Caco-2 (cell line): ENCODE data around the gene ETFA. TPM values are rescaled to one million over a fixed set of nuclear protein-coding genes. Genes with fewer than 3 reads are reported as not detected.

Experiments
- BruUV-seq: library from RNA; stranded (reverse); fragments of 400-500 nt; replicated peaks from 2 replicates; lab custom pipeline; 2021; lab: Mats Ljungman, UMichigan
- CTCF ChIA-PET: fragments of 300-600 bp; sonication (Branson Sonifier 250); formaldehyde crosslinking; loops from one replicate; lab custom pipeline; 2022; ENCODE audit warnings: antibody characterized with exemption; lab: Charles Lee
- POLR2A ChIA-PET: fragments of 300-600 bp; sonication (Branson Sonifier 250); formaldehyde crosslinking; loops from one replicate; lab custom pipeline; 2022; ENCODE audit warnings: antibody characterized with exemption; lab: Charles Lee
- DNase-seq, 2 experiments: peaks; one replicate each; pipeline versions ENCODE4 v3.0.0 to v3.0.0-alpha.2; 2020 to 2022
- H3K27me3 ChIP-seq: replicated peaks from 2 replicates; pipeline ENCODE4 v1.6.0; 2011; ENCODE audit warnings: low read length; ENCODE audit not compliant: control insufficient read depth, insufficient read depth
- H3K36me3 ChIP-seq: 2 replicates; pipeline ENCODE4 v1.5.1; 2011; ENCODE audit warnings: low read length; ENCODE audit not compliant: control insufficient read depth, insufficient read depth
- H3K4me1 ChIP-seq: fragments of 250-450 bp; sonication (Bioruptor Pico); 2 replicates; pipeline ENCODE4 v1.5.1; 2020; ENCODE audit warnings: mild to moderate bottlenecking
- H3K4me3 ChIP-seq: 2 replicates; pipeline ENCODE4 v1.5.1; 2011; ENCODE audit warnings: low read depth, mild to moderate bottlenecking, control low read depth, low read length
- H3K9me3 ChIP-seq: fragments of 250-450 bp; sonication (Bioruptor Pico); 2 replicates; pipeline ENCODE4 v1.5.1; 2020; ENCODE audit warnings: mild to moderate bottlenecking, moderate library complexity
- H3K27ac Mint-ChIP-seq: one replicate; pipeline ENCODE4 v1.8.0; 2022; ENCODE audit warnings: mixed read lengths; ENCODE audit not compliant: unreplicated experiment
- H3K27me3 Mint-ChIP-seq: one replicate; pipeline ENCODE4 v1.8.0; 2022; ENCODE audit warnings: mixed read lengths; ENCODE audit not compliant: insufficient read depth, unreplicated experiment
- H3K36me3 Mint-ChIP-seq: one replicate; pipeline ENCODE4 v1.8.0; 2022; ENCODE audit warnings: mild to moderate bottlenecking, mixed read lengths; ENCODE audit not compliant: insufficient read depth, unreplicated experiment
- H3K4me1 Mint-ChIP-seq: one replicate; pipeline ENCODE4 v1.8.0; 2022; ENCODE audit warnings: low read depth, mixed read lengths; ENCODE audit not compliant: unreplicated experiment
- H3K4me3 Mint-ChIP-seq: one replicate; pipeline ENCODE4 v1.8.0; 2022; ENCODE audit warnings: mild to moderate bottlenecking, moderate library complexity, mixed read lengths; ENCODE audit not compliant: unreplicated experiment
- H3K9me3 Mint-ChIP-seq: one replicate; pipeline ENCODE4 v1.8.0; 2022; ENCODE audit warnings: mixed read lengths; ENCODE audit not compliant: unreplicated experiment
- CTCF ChIP-seq, 2 experiments: fragments of 200-600 bp in 1 of 2; IDR thresholded peaks; 1 replicate in 1 of 2; 2 replicates in 1 of 2; pipeline versions ENCODE4 v1.5.1 to v1.8.0; 2011 to 2022; ENCODE audit warnings: antibody characterized with exemption in 1 of 2, control low read depth in 1 of 2, inconsistent platforms in 1 of 2, low read depth in 1 of 2, low read length in 1 of 2, mild to moderate bottlenecking in 1 of 2, moderate library complexity in 1 of 2; ENCODE audit not compliant: insufficient read depth in 1 of 2, severe bottlenecking in 1 of 2, unreplicated experiment in 1 of 2
- intact Hi-C: fragments of 100-400 bp; cut with micrococcal nuclease; formaldehyde crosslinking; loops from one replicate; pipeline ENCODE4 v1.10.0; 2022; ENCODE audit not compliant: unreplicated experiment
- total RNA-seq: library from RNA; stranded (reverse); gene quantifications from 2 replicates; pipeline ENCODE4 v1.2.3, GENCODE V29; 2022

The ETFA gene
- total RNA-seq, 1 experiment from 2014 or later = 260 TPM

- no peak overlapping the region for H3K4me3 ChIP-seq
- Mint-ChIP-seq H3K4me3 (no peak overlapping the region), H3K27ac (no peak overlapping the region), H3K9me3 (no peaks in the 10 kb centered on the region), H3K4me1 (no peaks in the 10 kb centered on the region), H3K36me3 (no peaks in the 10 kb centered on the region), H3K27me3 (no peaks in the 10 kb centered on the region)
- CTCF ChIA-PET = no interaction called here
- intact Hi-C loops = no loop called here
- no peaks in the 10 kb centered on the region for H3K4me1 ChIP-seq
- H3K36me3 ChIP-seq = no peaks in the 10 kb centered on the region
- BruUV-seq = no TSS peak
- TF ChIP-seq CTCF (IDR thresholded peaks at IDR 0.05; ENCODE audit: insufficient read depth in 1 of 2, low read depth in 1 of 2, low read length in 1 of 2, severe bottlenecking in 1 of 2, unreplicated experiment in 1 of 2) = no peak
- no peaks in the 10 kb centered on the region for H3K9me3 ChIP-seq
- no peak for DNase-seq
- H3K27me3 ChIP-seq = no peaks in the 10 kb centered on the region
- POLR2A ChIA-PET = no interaction called here
These were observed 136.6 kb downstream of the ETFA start for GRCh38 chr15:76174654-76175053.

- BruUV-seq = no TSS peak
- no peak for TF ChIP-seq CTCF (IDR thresholded peaks at IDR 0.05; ENCODE audit: insufficient read depth in 1 of 2, low read depth in 1 of 2, low read length in 1 of 2, severe bottlenecking in 1 of 2, unreplicated experiment in 1 of 2)
- DNase-seq = no peak
- no peaks in the 10 kb centered on the region for H3K27me3 ChIP-seq
- no peaks in the 10 kb centered on the region for H3K9me3 ChIP-seq
- Mint-ChIP-seq H3K4me3 (no peak overlapping the region), H3K9me3 (no peaks in the 10 kb centered on the region), H3K4me1 (no peaks in the 10 kb centered on the region), H3K27ac (no peak overlapping the region), H3K36me3 (no peaks in the 10 kb centered on the region), H3K27me3 (no peaks in the 10 kb centered on the region)
- no peaks in the 10 kb centered on the region for H3K36me3 ChIP-seq
- intact Hi-C loops = no loop called here
- ChIA-PET CTCF (no interaction called here), POLR2A (no interaction called here)
- H3K4me1 ChIP-seq = no peaks in the 10 kb centered on the region
- no peak overlapping the region for H3K4me3 ChIP-seq
These were observed 137.9 kb downstream of the ETFA start for GRCh38 chr15:76173317-76173834.

GRCh38 chr15:76172782-76173181 is 138.5 kb downstream of the ETFA start:
- H3K36me3 Mint-ChIP-seq = no peaks in the 10 kb centered on the region
- BruUV-seq = no TSS peak
- Histone ChIP-seq H3K27me3 (no peaks in the 10 kb centered on the region), H3K4me1 (no peaks in the 10 kb centered on the region), H3K36me3 (no peaks in the 10 kb centered on the region), H3K4me3 (no peak overlapping the region), H3K9me3 (no peaks in the 10 kb centered on the region)
- H3K27me3 Mint-ChIP-seq = no peaks in the 10 kb centered on the region
- no peaks in the 10 kb centered on the region for H3K4me1 Mint-ChIP-seq
- intact Hi-C loops = no loop called here
- no peak for TF ChIP-seq CTCF (IDR thresholded peaks at IDR 0.05; ENCODE audit: insufficient read depth in 1 of 2, low read depth in 1 of 2, low read length in 1 of 2, severe bottlenecking in 1 of 2, unreplicated experiment in 1 of 2)
- no peak overlapping the region for H3K4me3 Mint-ChIP-seq
- ChIA-PET POLR2A (no interaction called here), CTCF (no interaction called here)
- no peak for DNase-seq
- H3K27ac Mint-ChIP-seq = no peak overlapping the region
- no peaks in the 10 kb centered on the region for H3K9me3 Mint-ChIP-seq
